GM18951 (cell line): ENCODE data around the gene LRRTM2.

Experiments used
- POLR2A ChIP-seq: IDR thresholded peaks from 4 replicates; pipeline ENCODE4 v1.6.1; 2011; ENCODE audit warnings: mild to moderate bottlenecking; ENCODE audit not compliant: insufficient read length, insufficient read depth; ENCODE audit errors: extremely low read depth
- in situ Hi-C: fragments of 300-500 bp; cut with MboI; formaldehyde crosslinking; loops from one replicate; pipeline ENCODE4 v1.12.0; 2022; ENCODE audit warnings: low sequenced_read_pairs, mixed read lengths, inconsistent platforms; ENCODE audit not compliant: unreplicated experiment

Gene LRRTM2

GRCh38 chr5:138872841-138873465 lies 2.2 kb downstream of the LRRTM2 start:
- no peak for TF ChIP-seq POLR2A
- in situ Hi-C loops = no loop called here

- TF ChIP-seq POLR2A = no peak
- in situ Hi-C loops = no loop called here
Measured at GRCh38 chr5:138870611-138871010, 4.5 kb downstream of the LRRTM2 start.

- no peak for TF ChIP-seq POLR2A
- in situ Hi-C loops = no loop called here
Measured at GRCh38 chr5:138869763-138870500, 5.2 kb downstream of the LRRTM2 start.

GRCh38 chr5:138869038-138869437 lies 6.1 kb downstream of the LRRTM2 start:
- in situ Hi-C loops = no loop called here
- TF ChIP-seq POLR2A = no peak

GRCh38 chr5:138867011-138867410 lies 8.1 kb downstream of the LRRTM2 start:
- in situ Hi-C loops = no loop called here
- no peak for TF ChIP-seq POLR2A

- in situ Hi-C loops = no loop called here
Measured at GRCh38 chr5:138853132-138853531, 22.0 kb downstream of the LRRTM2 start.

GRCh38 chr5:138850865-138851435 lies 24.2 kb downstream of the LRRTM2 start:
- in situ Hi-C loops = no loop called here
- TF ChIP-seq POLR2A = no peak

More at GRCh38 chr5:138853132-138853531, 22.0 kb downstream of the LRRTM2 start:
- TF ChIP-seq POLR2A = no peak

- in situ Hi-C loops = no loop called here
- no peak for TF ChIP-seq POLR2A
Measured at GRCh38 chr5:138849882-138850281, 25.3 kb downstream of the LRRTM2 start.

- in situ Hi-C loops = no loop called here
- no peak for TF ChIP-seq POLR2A
Measured at GRCh38 chr5:138849439-138849838, 25.7 kb downstream of the LRRTM2 start.

GRCh38 chr5:138844812-138845513 lies 30.2 kb downstream of the LRRTM2 start:
- in situ Hi-C loops = no loop called here

GRCh38 chr5:138844125-138844461 lies 31.0 kb downstream of the LRRTM2 start:
- in situ Hi-C loops = no loop called here
- TF ChIP-seq POLR2A = no peak

More at GRCh38 chr5:138844812-138845513, 30.2 kb downstream of the LRRTM2 start:
- TF ChIP-seq POLR2A = no peak

GRCh38 chr5:138843316-138844124 lies 31.6 kb downstream of the LRRTM2 start:
- no peak for TF ChIP-seq POLR2A
- in situ Hi-C loops = no loop called here

GRCh38 chr5:138841531-138841930 lies 33.6 kb downstream of the LRRTM2 start:
- no peak for TF ChIP-seq POLR2A
- in situ Hi-C loops = no loop called here
